Panc1 (cell line): ENCODE results near the gene AGAP1.

Experiments used
- POLR2AphosphoS5 ChIP-seq: IDR thresholded peaks from 2 replicates; pipeline ENCODE4 v1.6.1; 2012; ENCODE audit warnings: mild to moderate bottlenecking, low read depth, low read length, moderate library complexity
- TF ChIP-seq, protein P1 (sequence below): fragments of 450-650 bp; IDR thresholded peaks from 2 replicates; pipeline ENCODE4 v1.5.1; 2017; ENCODE audit warnings: mild to moderate bottlenecking
- TF ChIP-seq, protein P2 (sequence below), 2 experiments: IDR thresholded peaks; 2 replicates each; pipeline ENCODE4 v1.6.1; 2011 to 2012; ENCODE audit warnings: low read depth in 2 of 2, control low read depth in 1 of 2, low read length in 1 of 2, mild to moderate bottlenecking in 1 of 2, moderate library complexity in 1 of 2; ENCODE audit not compliant: insufficient read depth in 1 of 2

DNA sequence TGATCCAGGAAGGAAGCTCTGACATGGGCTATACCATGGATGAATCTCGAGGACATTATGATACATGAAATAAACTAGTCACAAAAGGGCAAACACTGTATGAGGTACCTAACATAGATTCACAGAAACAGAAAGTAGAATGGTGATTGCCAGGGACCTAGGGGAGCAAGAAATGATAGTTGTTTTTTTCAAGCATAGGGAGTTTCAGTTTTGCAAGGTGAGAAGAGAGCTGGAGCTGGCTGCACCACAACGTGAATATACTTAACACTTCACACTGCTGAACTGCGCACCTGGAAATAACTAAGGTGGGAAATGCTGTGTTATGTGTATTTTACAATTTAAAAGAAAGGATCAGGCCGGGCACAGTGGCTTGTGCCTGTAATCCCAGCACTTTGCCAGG, 13.2 kb upstream of the AGAP1 start:
- TF ChIP-seq, protein P1, sequence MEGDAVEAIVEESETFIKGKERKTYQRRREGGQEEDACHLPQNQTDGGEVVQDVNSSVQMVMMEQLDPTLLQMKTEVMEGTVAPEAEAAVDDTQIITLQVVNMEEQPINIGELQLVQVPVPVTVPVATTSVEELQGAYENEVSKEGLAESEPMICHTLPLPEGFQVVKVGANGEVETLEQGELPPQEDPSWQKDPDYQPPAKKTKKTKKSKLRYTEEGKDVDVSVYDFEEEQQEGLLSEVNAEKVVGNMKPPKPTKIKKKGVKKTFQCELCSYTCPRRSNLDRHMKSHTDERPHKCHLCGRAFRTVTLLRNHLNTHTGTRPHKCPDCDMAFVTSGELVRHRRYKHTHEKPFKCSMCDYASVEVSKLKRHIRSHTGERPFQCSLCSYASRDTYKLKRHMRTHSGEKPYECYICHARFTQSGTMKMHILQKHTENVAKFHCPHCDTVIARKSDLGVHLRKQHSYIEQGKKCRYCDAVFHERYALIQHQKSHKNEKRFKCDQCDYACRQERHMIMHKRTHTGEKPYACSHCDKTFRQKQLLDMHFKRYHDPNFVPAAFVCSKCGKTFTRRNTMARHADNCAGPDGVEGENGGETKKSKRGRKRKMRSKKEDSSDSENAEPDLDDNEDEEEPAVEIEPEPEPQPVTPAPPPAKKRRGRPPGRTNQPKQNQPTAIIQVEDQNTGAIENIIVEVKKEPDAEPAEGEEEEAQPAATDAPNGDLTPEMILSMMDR, result no peak
- TF ChIP-seq POLR2AphosphoS5, result no peak
- TF ChIP-seq, protein P2, sequence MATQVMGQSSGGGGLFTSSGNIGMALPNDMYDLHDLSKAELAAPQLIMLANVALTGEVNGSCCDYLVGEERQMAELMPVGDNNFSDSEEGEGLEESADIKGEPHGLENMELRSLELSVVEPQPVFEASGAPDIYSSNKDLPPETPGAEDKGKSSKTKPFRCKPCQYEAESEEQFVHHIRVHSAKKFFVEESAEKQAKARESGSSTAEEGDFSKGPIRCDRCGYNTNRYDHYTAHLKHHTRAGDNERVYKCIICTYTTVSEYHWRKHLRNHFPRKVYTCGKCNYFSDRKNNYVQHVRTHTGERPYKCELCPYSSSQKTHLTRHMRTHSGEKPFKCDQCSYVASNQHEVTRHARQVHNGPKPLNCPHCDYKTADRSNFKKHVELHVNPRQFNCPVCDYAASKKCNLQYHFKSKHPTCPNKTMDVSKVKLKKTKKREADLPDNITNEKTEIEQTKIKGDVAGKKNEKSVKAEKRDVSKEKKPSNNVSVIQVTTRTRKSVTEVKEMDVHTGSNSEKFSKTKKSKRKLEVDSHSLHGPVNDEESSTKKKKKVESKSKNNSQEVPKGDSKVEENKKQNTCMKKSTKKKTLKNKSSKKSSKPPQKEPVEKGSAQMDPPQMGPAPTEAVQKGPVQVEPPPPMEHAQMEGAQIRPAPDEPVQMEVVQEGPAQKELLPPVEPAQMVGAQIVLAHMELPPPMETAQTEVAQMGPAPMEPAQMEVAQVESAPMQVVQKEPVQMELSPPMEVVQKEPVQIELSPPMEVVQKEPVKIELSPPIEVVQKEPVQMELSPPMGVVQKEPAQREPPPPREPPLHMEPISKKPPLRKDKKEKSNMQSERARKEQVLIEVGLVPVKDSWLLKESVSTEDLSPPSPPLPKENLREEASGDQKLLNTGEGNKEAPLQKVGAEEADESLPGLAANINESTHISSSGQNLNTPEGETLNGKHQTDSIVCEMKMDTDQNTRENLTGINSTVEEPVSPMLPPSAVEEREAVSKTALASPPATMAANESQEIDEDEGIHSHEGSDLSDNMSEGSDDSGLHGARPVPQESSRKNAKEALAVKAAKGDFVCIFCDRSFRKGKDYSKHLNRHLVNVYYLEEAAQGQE (IDR thresholded peaks at IDR 0.05; ENCODE audit: insufficient read depth in 1 of 2, low read depth in 2 of 2, low read length in 1 of 2), result no peak
